Glomerular endothelial cell (primary cell): ENCODE measurements around the gene MIEN1. TPM values are rescaled to one million over a fixed set of nuclear protein-coding genes. Genes with fewer than 3 reads are reported as not detected.
"Not testable (repeated sequence)": the region's sequence is repeated elsewhere in the genome, so short reads cannot be mapped to it uniquely, and the experiment has no call there.

Experiments
- DNase-seq: peaks from one replicate; pipeline ENCODE4 v3.0.0-alpha.2; 2011; ENCODE audit warnings: low read depth, low spot score; ENCODE audit errors: extremely low read depth
- total RNA-seq: library from RNA; depleted of rRNA; stranded (reverse); fragments of >200 nt; gene quantifications from 2 replicates; pipeline ENCODE4 v1.2.3, GENCODE V29; 2015

MIEN1 gene
- total RNA-seq: 49.0 and 51.2 TPM in 2 replicates

GRCh38 chr17:39730095-39730921 is at the start of gene MIEN1:
Gene MIEN1 (minus strand): TSS chr17:39730532. CDS start chr17:39730495, 37 bp downstream.
- no peak for DNase-seq

GRCh38 chr17:39777534-39778365 is 47.4 kb upstream of the MIEN1 start:
- DNase-seq: no peak

GRCh38 chr17:39776252-39776651 is 45.9 kb upstream of the MIEN1 start:
- DNase-seq: no peak

GRCh38 chr17:39775031-39775430 is 44.7 kb upstream of the MIEN1 start:
- no peak for DNase-seq

- DNase-seq: no peak
Observed at GRCh38 chr17:39774047-39774446, 43.7 kb upstream of the MIEN1 start.

GRCh38 chr17:39772987-39773934 is 42.9 kb upstream of the MIEN1 start:
- no peak for DNase-seq

- no peak for DNase-seq
Observed at GRCh38 chr17:39772415-39772814, 42.1 kb upstream of the MIEN1 start.

- no peak for DNase-seq
Observed at GRCh38 chr17:39769974-39770587, 39.7 kb upstream of the MIEN1 start.

- DNase-seq: no peak
Observed at GRCh38 chr17:39767147-39767546, 36.8 kb upstream of the MIEN1 start.

- no peak for DNase-seq
Observed at GRCh38 chr17:39765766-39766165, 35.4 kb upstream of the MIEN1 start.

GRCh38 chr17:39765175-39765574 is 34.8 kb upstream of the MIEN1 start:
- no peak for DNase-seq

- DNase-seq: not testable (repeated sequence)
Observed at GRCh38 chr17:39764171-39764570, 33.8 kb upstream of the MIEN1 start.

GRCh38 chr17:39763051-39763820 is 32.9 kb upstream of the MIEN1 start:
- no peak for DNase-seq

GRCh38 chr17:39761861-39762496 is 31.6 kb upstream of the MIEN1 start:
- no peak for DNase-seq

GRCh38 chr17:39759204-39759603 is 28.9 kb upstream of the MIEN1 start:
- no peak for DNase-seq

GRCh38 chr17:39757931-39758873 is 27.9 kb upstream of the MIEN1 start:
- DNase-seq: no peak

- no peak for DNase-seq
Observed at GRCh38 chr17:39757176-39757662, 26.9 kb upstream of the MIEN1 start.
